Gastrocnemius medialis (tissue), 4 donors: ENCODE measurements around the gene PPP1R18. TPM values are rescaled to one million over a fixed set of nuclear protein-coding genes. Genes with fewer than 3 reads are reported as not detected.

ENCODE experiments used
- ATAC-seq, 2 donors: fragments of 150-250 bp; one replicate each; pipeline ENCODE4 v1.9.1; 2016
- DNase-seq, 2 donors: peaks; one replicate each; pipeline ENCODE4 v3.0.0-alpha.2; 2019
- H3K27ac ChIP-seq, 4 donors: fragments of 200-600 bp; sonication (generic); 1 replicate in 1 of 4; 2 replicates in 3 of 4; pipeline ENCODE4 v1.5.1; 2016 to 2018; ENCODE audit warnings: mild to moderate bottlenecking in 2 of 4, moderate library complexity in 1 of 4
- H3K27me3 ChIP-seq, 3 donors: fragments of 200-600 bp; sonication (generic) in 2 of 3; 1 replicate in 1 of 3; 2 replicates in 2 of 3; pipeline versions ENCODE4 v1.5.1 to v1.6.0; 2016 to 2019; ENCODE audit warnings: mild to moderate bottlenecking in 1 of 3, moderate library complexity in 1 of 3
- H3K36me3 ChIP-seq, 2 donors: fragments of 200-600 bp; sonication (generic) in 1 of 2; one replicate each; pipeline ENCODE4 v1.5.1; 2017 to 2018
- H3K4me1 ChIP-seq, 2 donors: fragments of 200-600 bp; sonication (generic) in 1 of 2; one replicate each; pipeline ENCODE4 v1.5.1; 2016 to 2017; ENCODE audit warnings: mild to moderate bottlenecking in 2 of 2
- H3K4me3 ChIP-seq, 4 donors: fragments of 200-600 bp; sonication (generic) in 3 of 4; 1 replicate in 1 of 4; 2 replicates in 3 of 4; pipeline ENCODE4 v1.5.1; 2016 to 2019; ENCODE audit warnings: mild to moderate bottlenecking in 2 of 4
- H3K9me3 ChIP-seq, 3 donors: fragments of 200-600 bp; sonication (generic) in 2 of 3; 1 replicate in 1 of 3; 2 replicates in 2 of 3; pipeline ENCODE4 v1.5.1; 2016 to 2019
- CTCF ChIP-seq, 5 experiments: fragments of 450-650 bp in 3 of 5; fragments of 200-600 bp in 2 of 5; sonication (generic) in 2 of 5; IDR thresholded peaks in 4 of 5; conservative IDR thresholded peaks in 1 of 5; 1 replicate in 4 of 5; 2 replicates in 1 of 5; pipeline ENCODE4 v1.5.1; 2016 to 2019; ENCODE audit warnings: antibody characterized with exemption in 5 of 5, mild to moderate bottlenecking in 3 of 5, moderate library complexity in 3 of 5
- POLR2A ChIP-seq, 2 donors: fragments of 450-650 bp; IDR thresholded peaks; one replicate each; pipeline ENCODE4 v1.6.1; 2017; ENCODE audit warnings: antibody characterized with exemption in 2 of 2, mild to moderate bottlenecking in 2 of 2, moderate library complexity in 2 of 2
- in situ Hi-C, 4 donors: fragments of 200-750 bp; cut with MboI; loops; one replicate each; pipeline versions ENCODE4 v1.15.0 to v1.8.0; 2017; ENCODE audit warnings: low sequenced_read_pairs in 4 of 4
- intact Hi-C: fragments of 100-400 bp; cut with DNase I; formaldehyde crosslinking; loops from one replicate; pipeline ENCODE4 v1.15.1; 2023; ENCODE audit warnings: low total_unique reads
- total RNA-seq, 4 donors: library from RNA; depleted of rRNA; stranded (reverse); fragments of >200 nt; gene quantifications; one replicate each; pipeline versions ENCODE4 v1.1.0 to v1.2.3, GENCODE V29; 2016

The PPP1R18 gene
- total RNA-seq, 4 donors from 2014 or later: 4.4 to 16.9 (median 12.4) TPM

DNA sequence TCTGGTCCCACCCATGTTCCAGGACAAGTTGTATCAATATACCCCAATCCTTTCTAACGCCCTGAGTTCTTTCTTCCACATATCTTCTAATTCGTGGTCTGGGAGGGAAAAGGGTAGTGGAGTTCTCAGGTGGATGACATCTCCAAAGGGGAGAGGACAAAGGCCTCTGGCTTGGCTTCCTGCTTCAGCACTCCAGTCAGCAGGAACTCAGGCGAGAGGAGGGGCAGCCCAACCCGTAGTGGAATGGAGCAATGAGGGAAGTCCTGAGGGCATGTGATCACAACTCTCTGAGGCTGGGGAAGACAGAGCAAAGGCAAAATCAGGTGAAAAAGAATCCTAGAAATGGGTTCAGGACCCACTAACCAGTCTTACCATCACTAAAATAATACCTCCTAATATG, 13.9 kb upstream of the PPP1R18 start:
- intact Hi-C loops (loop anchor here (2.0 kb wide), 1 partner anchor 14 kb away; no protein-coding TSS in a partner anchor), in situ Hi-C loops (no loop called here)
- DNase-seq (no peak), ATAC-seq (no peak)
- H3K27ac ChIP-seq: no peak overlapping the region
- peaks cover 0 to 36% of the 10 kb centered on the region in 2 donors for H3K36me3 ChIP-seq
- H3K27me3 ChIP-seq: no peaks in the 10 kb centered on the region
- peaks cover 3 to 12% of the 10 kb centered on the region in 2 donors for H3K4me1 ChIP-seq
- no peaks in the 10 kb centered on the region for H3K9me3 ChIP-seq
- no peak overlapping the region for H3K4me3 ChIP-seq
- TF ChIP-seq POLR2A (IDR thresholded peaks at IDR 0.05) (no peak), CTCF (IDR thresholded peaks at IDR 0.05 in 4 of 5, conservative IDR thresholded peaks at IDR 0.05 in 1 of 5) (no peak)

DNA sequence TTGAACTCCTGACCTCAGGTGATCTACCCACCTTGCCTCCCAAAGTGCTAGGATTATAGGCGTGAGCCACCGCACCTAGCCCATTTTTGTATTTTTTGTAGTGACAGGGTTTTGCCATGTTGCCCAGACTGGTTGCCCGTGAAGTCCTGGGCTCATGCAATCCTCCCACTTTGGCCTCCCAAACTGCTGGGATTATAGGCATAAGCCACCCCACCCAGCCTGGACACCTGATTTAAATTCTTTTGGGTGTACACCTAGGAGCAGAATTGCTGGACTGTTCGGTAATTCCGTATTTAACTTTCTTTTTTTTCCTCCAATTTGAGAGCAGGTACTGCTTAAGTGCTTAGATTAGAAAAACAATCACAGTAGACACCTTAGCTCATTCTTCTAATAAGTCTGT, 10.0 kb upstream of the PPP1R18 start:
- peaks cover 0 to 8% of the 10 kb centered on the region in 2 donors for H3K4me1 ChIP-seq
- H3K27me3 ChIP-seq: no peaks in the 10 kb centered on the region
- in situ Hi-C loops (no loop called here), intact Hi-C loops (no loop called here)
- peaks cover 0 to 14% of the 10 kb centered on the region in 2 donors for H3K36me3 ChIP-seq
- no peak overlapping the region for H3K4me3 ChIP-seq
- no peaks in the 10 kb centered on the region for H3K9me3 ChIP-seq
- no peak overlapping the region for H3K27ac ChIP-seq
- TF ChIP-seq POLR2A (IDR thresholded peaks at IDR 0.05) (no peak), CTCF (IDR thresholded peaks at IDR 0.05 in 4 of 5, conservative IDR thresholded peaks at IDR 0.05 in 1 of 5) (no peak)
- ATAC-seq (no peak), DNase-seq (no peak)

DNA sequence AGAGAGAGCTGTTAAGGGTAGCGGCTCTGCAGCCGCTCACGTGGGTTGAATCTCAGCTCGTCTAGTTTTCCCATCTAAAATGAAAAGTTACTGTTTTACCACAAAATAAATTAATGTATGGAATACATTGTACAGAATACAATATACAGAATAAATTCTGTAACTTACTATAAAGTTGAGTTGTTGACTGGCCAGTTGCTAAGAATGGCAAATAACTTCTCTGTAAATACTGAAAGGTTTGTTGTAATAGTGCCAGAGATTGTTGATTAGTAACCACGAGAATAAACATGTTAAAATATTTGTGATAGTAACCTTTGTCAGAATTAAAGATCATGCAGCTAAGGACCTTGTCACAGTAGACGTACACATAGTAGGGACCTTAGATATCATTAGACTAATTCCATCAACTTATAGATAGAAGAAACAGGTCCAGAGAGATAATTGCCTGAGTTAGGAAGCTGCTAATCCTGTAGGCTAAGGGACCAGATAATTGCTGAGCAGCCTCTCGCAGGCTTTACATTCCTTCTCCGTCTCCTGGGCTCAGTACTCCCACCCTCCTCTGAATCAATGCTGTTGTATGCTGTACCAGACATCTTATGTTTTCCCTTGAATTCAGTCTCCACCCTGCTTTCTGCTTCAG, 4.9 kb upstream of the PPP1R18 start:
- H3K27me3 ChIP-seq: no peaks in the 10 kb centered on the region
- in situ Hi-C loops: no loop called here
- TF ChIP-seq CTCF (IDR thresholded peaks at IDR 0.05 in 4 of 5, conservative IDR thresholded peaks at IDR 0.05 in 1 of 5): no peak
- TF ChIP-seq POLR2A (IDR thresholded peaks at IDR 0.05): no peak
- peak overlapping the region; percentile 72 to 91 (median 76) for H3K4me3 ChIP-seq
- peak overlapping the region; percentile 93 to 99 (median 97) for H3K27ac ChIP-seq
- H3K9me3 ChIP-seq: no peaks in the 10 kb centered on the region
- H3K36me3 ChIP-seq: no peaks in the 10 kb centered on the region
- DNase-seq: no peak
- peaks cover 28 to 41% of the 10 kb centered on the region in 2 donors for H3K4me1 ChIP-seq
- ATAC-seq: no peak
- intact Hi-C loops: loop anchor here (1.0 to 2.0 kb wide), 2 partner anchors 19 to 26 kb away; partner anchors contain the start of genes DHX16 and MDC1

GRCh38 chr6:30690403-30691207, 4.2 kb upstream of the PPP1R18 start, which contains the start of gene NRM:
Gene NRM, minus strand, starts transcription at chr6:30690984. Its CDS starts 10 bp downstream, at chr6:30690974.
- Histone ChIP-seq H3K4me3 (peak within 1 kb of the TSS; percentile 72 to 91 (median 76)), H3K9me3 (no peaks in the 10 kb centered on the region), H3K27me3 (no peaks in the 10 kb centered on the region), H3K27ac (peak within 1 kb of the TSS; percentile 93 to 99 (median 97)), H3K36me3 (no peaks in the 10 kb centered on the region), H3K4me1 (peaks cover 33 to 42% of the 10 kb centered on the region in 2 donors)
- DNase-seq: peak; percentile 77 to 88
- TF ChIP-seq CTCF (IDR thresholded peaks at IDR 0.05 in 4 of 5, conservative IDR thresholded peaks at IDR 0.05 in 1 of 5): no peak
- in situ Hi-C loops: no loop called here
- intact Hi-C loops: loop anchor here (1.0 to 2.0 kb wide), 2 partner anchors 18 to 27 kb away; partner anchors contain the start of genes DHX16 and MDC1
- ATAC-seq: peak; percentile 78 to 87
